Right atrium auricular region (tissue), 2 donors: Measurements from ENCODE around the gene SCNM1. TPM values are rescaled to one million over a fixed set of nuclear protein-coding genes. Genes with fewer than 3 reads are reported as not detected.
A peak's percentile ranks its signal among the peaks of the same experiment; 100 is the strongest.
"Not testable (repeated sequence)": the region's sequence is repeated elsewhere in the genome, so short reads cannot be mapped to it uniquely, and the experiment has no call there.

Source experiments
- DNase-seq: peaks from one replicate; pipeline ENCODE4 v3.0.0-alpha.2; 2019; ENCODE audit warnings: low spot score
- H3K27ac ChIP-seq, 2 donors: fragments of 200-600 bp; sonication (generic); 1 replicate in 1 of 2; 2 replicates in 1 of 2; pipeline ENCODE4 v1.5.1; 2016 to 2019
- H3K27me3 ChIP-seq, 2 donors: fragments of 200-600 bp; sonication (generic); one replicate each; pipeline versions ENCODE4 v1.5.1 to v1.6.0; 2017 to 2019
- H3K36me3 ChIP-seq: fragments of 200-600 bp; sonication (generic); one replicate; pipeline ENCODE4 v1.5.1; 2016
- H3K4me1 ChIP-seq, 2 donors: fragments of 200-600 bp; sonication (generic); one replicate each; pipeline versions ENCODE4 v1.5.1 to v1.6.0; 2017 to 2019
- H3K4me3 ChIP-seq, 2 donors: fragments of 200-600 bp; sonication (generic); 1 replicate in 1 of 2; 2 replicates in 1 of 2; pipeline ENCODE4 v1.5.1; 2017 to 2019; ENCODE audit warnings: mild to moderate bottlenecking in 1 of 2, moderate library complexity in 1 of 2
- H3K9me3 ChIP-seq, 2 donors: fragments of 200-600 bp; sonication (generic); one replicate each; pipeline ENCODE4 v1.5.1; 2019
- total RNA-seq, 2 donors: library from RNA; depleted of rRNA; stranded (reverse); fragments of >200 nt; gene quantifications; one replicate each; pipeline ENCODE4 v1.1.0, GENCODE V29; 2016
- TF ChIP-seq, protein P1 (sequence below), 2 donors: fragments of 200-600 bp; sonication (generic); IDR thresholded peaks; one replicate each; pipeline ENCODE4 v1.5.1; 2019; ENCODE audit warnings: antibody characterized with exemption in 2 of 2

The SCNM1 gene
- total RNA-seq, 2 donors from 2014 or later = 14.4 to 14.7 TPM

DNA sequence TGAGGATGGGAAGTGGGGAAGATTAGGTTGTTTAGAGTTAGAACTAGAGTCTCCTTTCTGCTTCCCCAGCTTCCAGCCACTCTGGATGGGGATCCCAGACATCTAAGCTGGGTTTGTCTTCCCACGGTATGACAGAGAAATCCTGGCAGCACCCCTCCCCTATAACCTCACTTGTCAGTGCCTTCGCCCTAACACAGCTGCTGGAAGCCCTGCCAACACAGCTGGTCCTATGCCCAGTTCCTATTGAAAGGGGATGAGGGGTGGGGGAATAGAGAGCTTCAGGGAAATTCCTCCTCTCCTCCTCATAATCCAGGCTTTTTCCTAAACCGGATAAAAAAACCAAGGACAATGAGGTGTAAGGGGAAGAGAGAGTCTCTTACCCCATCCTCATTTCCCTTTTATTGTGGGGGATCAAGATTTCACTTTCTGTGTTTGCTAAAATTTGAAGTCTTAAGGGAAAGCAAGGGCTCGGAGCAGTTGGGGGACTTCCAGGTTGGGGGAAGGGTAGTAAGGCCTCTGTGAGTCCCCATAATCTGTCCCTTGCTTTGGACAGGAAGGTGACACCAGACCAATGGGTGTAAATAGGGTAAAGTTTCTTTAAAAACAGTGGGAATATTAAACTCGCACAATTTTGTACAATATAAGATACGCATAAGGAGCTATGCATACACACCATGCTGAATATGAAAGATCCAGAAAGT, 9.2 kb downstream of the SCNM1 start:
- no peak for DNase-seq
- no peaks in the 10 kb centered on the region for H3K9me3 ChIP-seq
- peaks cover 0 to 9% of the 10 kb centered on the region in 2 donors for H3K4me1 ChIP-seq
- TF ChIP-seq, protein P1, sequence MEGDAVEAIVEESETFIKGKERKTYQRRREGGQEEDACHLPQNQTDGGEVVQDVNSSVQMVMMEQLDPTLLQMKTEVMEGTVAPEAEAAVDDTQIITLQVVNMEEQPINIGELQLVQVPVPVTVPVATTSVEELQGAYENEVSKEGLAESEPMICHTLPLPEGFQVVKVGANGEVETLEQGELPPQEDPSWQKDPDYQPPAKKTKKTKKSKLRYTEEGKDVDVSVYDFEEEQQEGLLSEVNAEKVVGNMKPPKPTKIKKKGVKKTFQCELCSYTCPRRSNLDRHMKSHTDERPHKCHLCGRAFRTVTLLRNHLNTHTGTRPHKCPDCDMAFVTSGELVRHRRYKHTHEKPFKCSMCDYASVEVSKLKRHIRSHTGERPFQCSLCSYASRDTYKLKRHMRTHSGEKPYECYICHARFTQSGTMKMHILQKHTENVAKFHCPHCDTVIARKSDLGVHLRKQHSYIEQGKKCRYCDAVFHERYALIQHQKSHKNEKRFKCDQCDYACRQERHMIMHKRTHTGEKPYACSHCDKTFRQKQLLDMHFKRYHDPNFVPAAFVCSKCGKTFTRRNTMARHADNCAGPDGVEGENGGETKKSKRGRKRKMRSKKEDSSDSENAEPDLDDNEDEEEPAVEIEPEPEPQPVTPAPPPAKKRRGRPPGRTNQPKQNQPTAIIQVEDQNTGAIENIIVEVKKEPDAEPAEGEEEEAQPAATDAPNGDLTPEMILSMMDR (IDR thresholded peaks at IDR 0.05) = no peak
- H3K27me3 ChIP-seq = no peaks in the 10 kb centered on the region
- peaks cover 42% of the 10 kb centered on the region for H3K36me3 ChIP-seq
- H3K27ac ChIP-seq = no peak overlapping the region
- no peak overlapping the region for H3K4me3 ChIP-seq

- no peak within 1 kb of the TSS for H3K4me3 ChIP-seq
- H3K4me1 ChIP-seq = peaks cover 0 to 9% of the 10 kb centered on the region in 2 donors
Observed at GRCh38 chr1:151175863-151176262, 9.9 kb downstream of the SCNM1 start, which contains the start of gene TMOD4. TMOD4 (minus strand) TSS chr1:151175981; CDS start chr1:151174875, 1,106 bp downstream.

DNA sequence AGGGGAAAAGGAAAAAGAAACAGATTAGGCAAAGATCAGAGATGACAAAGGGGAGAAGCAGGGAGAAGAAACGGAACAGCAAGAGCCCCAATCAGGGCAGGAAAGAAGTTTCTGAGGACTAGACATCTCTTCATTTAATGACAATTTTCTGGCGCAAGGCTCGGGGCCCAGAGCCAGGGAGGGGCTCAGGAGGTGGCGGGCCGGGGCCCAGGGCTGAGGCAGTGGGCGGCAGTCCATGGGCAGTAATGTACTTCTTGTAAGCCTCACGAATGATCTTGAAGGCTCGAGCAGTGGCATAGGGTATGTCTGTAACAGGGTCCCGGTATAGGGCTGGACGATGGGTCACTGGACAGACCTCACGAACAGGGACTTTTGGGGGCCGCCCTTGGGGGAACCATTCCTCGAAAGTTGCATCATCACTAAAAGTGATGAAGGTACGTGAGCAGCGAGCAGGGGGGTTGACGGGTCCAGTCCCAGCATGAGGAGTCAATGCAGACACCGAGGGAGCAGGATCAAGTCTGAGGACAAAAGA, 10.6 kb downstream of the SCNM1 start:
- H3K27me3 ChIP-seq = no peaks in the 10 kb centered on the region
- peaks cover 0 to 9% of the 10 kb centered on the region in 2 donors for H3K4me1 ChIP-seq
- DNase-seq = no peak
- TF ChIP-seq, protein P1 (IDR thresholded peaks at IDR 0.05) = no peak
- no peaks in the 10 kb centered on the region for H3K9me3 ChIP-seq
- peaks cover 53% of the 10 kb centered on the region for H3K36me3 ChIP-seq
- H3K4me3 ChIP-seq = no peak overlapping the region
- H3K27ac ChIP-seq = no peak overlapping the region

More at GRCh38 chr1:151175863-151176262, 9.9 kb downstream of the SCNM1 start, which contains the start of gene TMOD4:
- H3K36me3 ChIP-seq = peaks cover 46% of the 10 kb centered on the region
- H3K9me3 ChIP-seq = no peaks in the 10 kb centered on the region
- H3K27me3 ChIP-seq = no peaks in the 10 kb centered on the region
- TF ChIP-seq, protein P1 (IDR thresholded peaks at IDR 0.05) = peak in 1 of 2 donors; percentile 51
- DNase-seq = no peak
- no peak within 1 kb of the TSS for H3K27ac ChIP-seq

GRCh38 chr1:151184211-151184610, 18.3 kb downstream of the SCNM1 start:
- Histone ChIP-seq H3K36me3 (peaks cover 64% of the 10 kb centered on the region), H3K9me3 (no peaks in the 10 kb centered on the region), H3K4me1 (peaks cover 0 to 15% of the 10 kb centered on the region in 2 donors), H3K27ac (no peak overlapping the region), H3K27me3 (no peaks in the 10 kb centered on the region), H3K4me3 (no peak overlapping the region)
- DNase-seq = no peak
- TF ChIP-seq, protein P1 (IDR thresholded peaks at IDR 0.05) = no peak

DNA sequence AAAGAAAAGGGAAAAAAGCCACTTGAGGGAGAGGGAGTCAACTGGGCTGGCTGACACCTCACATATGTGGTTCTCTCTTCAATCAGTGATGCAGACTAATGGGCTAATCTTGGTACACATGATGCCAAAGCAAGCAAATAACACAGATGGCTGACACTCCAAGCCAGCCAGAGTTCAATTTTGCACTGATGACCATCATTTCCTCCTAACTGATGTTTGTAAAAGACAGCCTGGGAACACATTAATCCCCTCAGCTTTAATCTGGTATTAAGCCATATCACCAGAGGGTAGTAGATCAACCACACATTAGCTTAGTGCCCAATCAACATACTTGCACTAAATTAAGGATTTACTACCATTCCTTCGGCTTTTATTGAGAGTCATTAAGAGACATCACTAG, 21.3 kb downstream of the SCNM1 start:
- peaks cover 0 to 18% of the 10 kb centered on the region in 2 donors for H3K4me1 ChIP-seq
- no peak overlapping the region for H3K4me3 ChIP-seq
- no peaks in the 10 kb centered on the region for H3K27me3 ChIP-seq
- H3K9me3 ChIP-seq = no peaks in the 10 kb centered on the region
- TF ChIP-seq, protein P1 (IDR thresholded peaks at IDR 0.05) = no peak
- DNase-seq = no peak
- H3K27ac ChIP-seq = no peak overlapping the region
- peaks cover 37% of the 10 kb centered on the region for H3K36me3 ChIP-seq

GRCh38 chr1:151188667-151189066, 22.7 kb downstream of the SCNM1 start:
- H3K9me3 ChIP-seq, H3K27ac ChIP-seq, DNase-seq, H3K27me3 ChIP-seq: not testable (repeated sequence)
- H3K4me3 ChIP-seq = peak overlapping the region in 1 of 2 donors; percentile 83
- H3K36me3 ChIP-seq = peaks cover 24% of the 10 kb centered on the region
- peaks cover 0 to 18% of the 10 kb centered on the region in 2 donors for H3K4me1 ChIP-seq
